ENCODE measurements around the gene CXXC4. TPM values are rescaled to one million over a fixed set of nuclear protein-coding genes. Genes with fewer than 3 reads are reported as not detected.
A peak's percentile ranks its signal among the peaks of the same experiment; 100 is the strongest.

The CXXC4 gene
- polyA plus RNA-seq, 3 donors = not detected

DNA sequence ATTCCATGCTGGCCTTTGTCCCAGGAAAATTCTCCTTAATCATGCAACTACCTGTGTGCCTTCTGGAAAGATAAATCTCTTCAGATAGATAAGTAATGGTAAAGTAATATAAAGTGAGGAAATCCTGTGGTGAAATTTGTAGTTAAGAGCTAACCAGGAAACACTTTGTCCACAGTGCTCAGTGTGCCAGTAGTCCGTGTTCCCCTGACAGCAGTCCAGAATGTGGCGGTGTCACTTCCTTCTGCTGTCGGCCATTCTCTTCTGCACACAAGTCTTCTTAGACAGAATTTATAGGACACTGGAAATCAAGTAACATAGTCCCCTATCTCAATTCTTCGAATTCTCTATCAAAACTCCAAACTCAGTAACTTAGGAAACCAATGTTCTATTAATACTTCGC, 5.7 kb upstream of the CXXC4 start:
- H3K27ac ChIP-seq (ENCODE audit: low read depth in 1 of 2, low read length in 2 of 2) = no peak overlapping the region
- no peak overlapping the region for H3K4me3 ChIP-seq (replicated peaks in 1 of 3; ENCODE audit: low read depth in 2 of 3, low read length in 3 of 3)
- H3K27me3 ChIP-seq (ENCODE audit: control insufficient read depth in 2 of 2, insufficient read depth in 2 of 2, low read length in 2 of 2) = peaks cover 30 to 41% of the 10 kb centered on the region in 2 donors
- 20% methylated on average over 3 of the region's 5 CpGs for WGBS (ENCODE audit: insufficient coverage)
- H4K20me1 ChIP-seq (ENCODE audit: insufficient read depth, low read length) = no peaks in the 10 kb centered on the region
- TF ChIP-seq, protein P1, sequence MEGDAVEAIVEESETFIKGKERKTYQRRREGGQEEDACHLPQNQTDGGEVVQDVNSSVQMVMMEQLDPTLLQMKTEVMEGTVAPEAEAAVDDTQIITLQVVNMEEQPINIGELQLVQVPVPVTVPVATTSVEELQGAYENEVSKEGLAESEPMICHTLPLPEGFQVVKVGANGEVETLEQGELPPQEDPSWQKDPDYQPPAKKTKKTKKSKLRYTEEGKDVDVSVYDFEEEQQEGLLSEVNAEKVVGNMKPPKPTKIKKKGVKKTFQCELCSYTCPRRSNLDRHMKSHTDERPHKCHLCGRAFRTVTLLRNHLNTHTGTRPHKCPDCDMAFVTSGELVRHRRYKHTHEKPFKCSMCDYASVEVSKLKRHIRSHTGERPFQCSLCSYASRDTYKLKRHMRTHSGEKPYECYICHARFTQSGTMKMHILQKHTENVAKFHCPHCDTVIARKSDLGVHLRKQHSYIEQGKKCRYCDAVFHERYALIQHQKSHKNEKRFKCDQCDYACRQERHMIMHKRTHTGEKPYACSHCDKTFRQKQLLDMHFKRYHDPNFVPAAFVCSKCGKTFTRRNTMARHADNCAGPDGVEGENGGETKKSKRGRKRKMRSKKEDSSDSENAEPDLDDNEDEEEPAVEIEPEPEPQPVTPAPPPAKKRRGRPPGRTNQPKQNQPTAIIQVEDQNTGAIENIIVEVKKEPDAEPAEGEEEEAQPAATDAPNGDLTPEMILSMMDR (IDR thresholded peaks at IDR 0.05) = no peak
- Mint-ChIP-seq H3K4me3 (no peak overlapping the region), H3K27me3 (ENCODE audit: low read depth in 3 of 3) (peaks cover 15 to 33% (median 21%) of the 10 kb centered on the region in 3 donors), H3K27ac (no peak overlapping the region), H3K9me3 (peaks cover 0 to 2% (median 0%) of the 10 kb centered on the region in 7 donors), H3K36me3 (no peaks in the 10 kb centered on the region), H3K4me1 (peaks cover 2% of the 10 kb centered on the region)
- no peaks in the 10 kb centered on the region for H3K4me1 ChIP-seq (ENCODE audit: control insufficient read depth in 1 of 2, insufficient read depth in 2 of 2, low read length in 2 of 2)
- no peak overlapping the region for H2AFZ ChIP-seq (ENCODE audit: insufficient read depth, low read depth, low read length, poor library complexity, severe bottlenecking)
- no peak overlapping the region for H3K9ac ChIP-seq (ENCODE audit: insufficient read depth, low read length, poor library complexity, severe bottlenecking)
- intact Hi-C loops (cut with micrococcal nuclease) = no loop called here
- no peaks in the 10 kb centered on the region for H3K79me2 ChIP-seq (ENCODE audit: insufficient read depth, low read length)
- peaks cover 0 to 1% of the 10 kb centered on the region in 2 donors for H3K9me3 ChIP-seq (replicated peaks in 1 of 2; ENCODE audit: control insufficient read depth in 1 of 2, insufficient read depth in 1 of 2, low read length in 2 of 2)
- no peaks in the 10 kb centered on the region for H3K36me3 ChIP-seq (replicated peaks in 1 of 2; ENCODE audit: control insufficient read depth in 1 of 2, insufficient read depth in 2 of 2, low read length in 2 of 2)
- no peak for DNase-seq
- no peak overlapping the region for H3K4me2 ChIP-seq (replicated peaks; ENCODE audit: extremely low read depth, low read length, poor library complexity, severe bottlenecking)

DNA sequence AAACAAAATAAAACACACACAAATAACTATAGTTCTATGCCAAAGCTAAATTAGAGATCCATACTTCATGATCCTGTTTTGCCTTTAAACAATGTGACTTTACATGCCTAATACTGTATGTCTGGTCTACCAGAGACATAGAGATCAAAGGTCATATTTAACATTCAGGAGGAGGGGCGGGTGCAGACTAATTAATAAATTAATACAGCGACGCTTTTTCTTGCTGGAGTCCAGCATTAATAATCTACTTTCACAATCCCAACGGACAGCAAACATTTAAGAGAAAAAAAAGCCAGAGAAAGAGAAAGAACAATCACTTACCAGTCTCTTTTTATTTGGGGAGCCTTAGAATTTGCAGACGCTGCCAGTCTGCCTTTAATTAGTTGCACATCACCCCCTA, 509 bp downstream of the CXXC4 start:
- H3K79me2 ChIP-seq (ENCODE audit: insufficient read depth, low read length) = no peaks in the 10 kb centered on the region
- no peak overlapping the region for H3K9ac ChIP-seq (ENCODE audit: insufficient read depth, low read length, poor library complexity, severe bottlenecking)
- H4K20me1 ChIP-seq (ENCODE audit: insufficient read depth, low read length) = no peaks in the 10 kb centered on the region
- peaks cover 0 to 3% of the 10 kb centered on the region in 2 donors for H3K4me1 ChIP-seq (ENCODE audit: control insufficient read depth in 1 of 2, insufficient read depth in 2 of 2, low read length in 2 of 2)
- Mint-ChIP-seq H3K36me3 (peaks cover 0 to 3% of the 10 kb centered on the region in 2 donors), H3K4me1 (peaks cover 19% of the 10 kb centered on the region), H3K4me3 (peak overlapping the region in 1 of 2 donors; percentile 65), H3K27me3 (ENCODE audit: low read depth in 3 of 3) (peaks cover 73 to 83% (median 74%) of the 10 kb centered on the region in 3 donors), H3K9me3 (peaks cover 0 to 18% (median 8%) of the 10 kb centered on the region in 7 donors), H3K27ac (no peak overlapping the region)
- TF ChIP-seq, protein P1 (IDR thresholded peaks at IDR 0.05) = no peak
- peaks cover 0 to 39% of the 10 kb centered on the region in 2 donors for H3K9me3 ChIP-seq (replicated peaks in 1 of 2; ENCODE audit: control insufficient read depth in 1 of 2, insufficient read depth in 1 of 2, low read length in 2 of 2)
- H3K4me3 ChIP-seq (replicated peaks in 1 of 3; ENCODE audit: low read depth in 2 of 3, low read length in 3 of 3) = no peak overlapping the region
- no peak overlapping the region for H3K27ac ChIP-seq (ENCODE audit: low read depth in 1 of 2, low read length in 2 of 2)
- peaks cover 83 to 94% of the 10 kb centered on the region in 2 donors for H3K27me3 ChIP-seq (ENCODE audit: control insufficient read depth in 2 of 2, insufficient read depth in 2 of 2, low read length in 2 of 2)
- 37% methylated on average over 3 of the region's 5 CpGs for WGBS (ENCODE audit: insufficient coverage)
- intact Hi-C loops (cut with micrococcal nuclease) = no loop called here
- H2AFZ ChIP-seq (ENCODE audit: insufficient read depth, low read depth, low read length, poor library complexity, severe bottlenecking) = no peak overlapping the region
- DNase-seq = no peak
- H3K36me3 ChIP-seq (replicated peaks in 1 of 2; ENCODE audit: control insufficient read depth in 1 of 2, insufficient read depth in 2 of 2, low read length in 2 of 2) = no peaks in the 10 kb centered on the region
- H3K4me2 ChIP-seq (replicated peaks; ENCODE audit: extremely low read depth, low read length, poor library complexity, severe bottlenecking) = no peak overlapping the region

All from CD14-positive monocyte (primary cell).